PC-3 (cell line): ENCODE measurements around the gene NFKB1.

ENCODE experiments used
- EZH2 ChIP-seq: fragments of 300-600 bp; sonication (generic); IDR thresholded peaks from one replicate; pipeline ENCODE4 v1.6.1; 2017; ENCODE audit warnings: antibody characterized with exemption, mild to moderate bottlenecking, low read length; ENCODE audit not compliant: unreplicated experiment
- EZH2phosphoT487 ChIP-seq: fragments of 300-600 bp; sonication (generic); IDR thresholded peaks from 2 replicates; pipeline ENCODE4 v1.6.1; 2018; ENCODE audit warnings: mild to moderate bottlenecking, antibody characterized with exemption, low read length, borderline replicate concordance
- TF ChIP-seq, protein P1 (sequence below): fragments of 300-600 bp; sonication (generic); conservative IDR thresholded peaks from 2 replicates; pipeline ENCODE4 v1.5.1; 2017; ENCODE audit warnings: antibody characterized with exemption, low read depth, mild to moderate bottlenecking, low read length

DNA sequence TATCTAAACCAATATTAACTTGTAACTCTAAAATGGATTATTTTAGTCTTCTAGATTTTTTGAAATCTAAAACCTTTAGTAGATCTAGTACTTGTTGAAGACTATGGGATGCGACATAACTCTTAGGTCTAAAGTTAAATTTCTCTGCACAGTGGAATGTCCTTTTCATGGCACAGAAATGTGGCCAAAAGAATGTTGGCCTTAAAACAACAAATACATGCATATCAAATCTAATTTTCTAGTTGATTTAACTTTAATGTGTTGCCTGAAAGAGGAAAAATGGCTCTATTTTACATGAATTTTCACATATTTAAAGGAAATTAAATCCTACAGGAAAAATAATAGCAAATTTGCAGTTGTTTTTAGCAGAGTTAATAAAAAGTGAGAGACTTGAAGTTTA is 30.3 kb downstream of the NFKB1 start:
- TF ChIP-seq, protein P1, sequence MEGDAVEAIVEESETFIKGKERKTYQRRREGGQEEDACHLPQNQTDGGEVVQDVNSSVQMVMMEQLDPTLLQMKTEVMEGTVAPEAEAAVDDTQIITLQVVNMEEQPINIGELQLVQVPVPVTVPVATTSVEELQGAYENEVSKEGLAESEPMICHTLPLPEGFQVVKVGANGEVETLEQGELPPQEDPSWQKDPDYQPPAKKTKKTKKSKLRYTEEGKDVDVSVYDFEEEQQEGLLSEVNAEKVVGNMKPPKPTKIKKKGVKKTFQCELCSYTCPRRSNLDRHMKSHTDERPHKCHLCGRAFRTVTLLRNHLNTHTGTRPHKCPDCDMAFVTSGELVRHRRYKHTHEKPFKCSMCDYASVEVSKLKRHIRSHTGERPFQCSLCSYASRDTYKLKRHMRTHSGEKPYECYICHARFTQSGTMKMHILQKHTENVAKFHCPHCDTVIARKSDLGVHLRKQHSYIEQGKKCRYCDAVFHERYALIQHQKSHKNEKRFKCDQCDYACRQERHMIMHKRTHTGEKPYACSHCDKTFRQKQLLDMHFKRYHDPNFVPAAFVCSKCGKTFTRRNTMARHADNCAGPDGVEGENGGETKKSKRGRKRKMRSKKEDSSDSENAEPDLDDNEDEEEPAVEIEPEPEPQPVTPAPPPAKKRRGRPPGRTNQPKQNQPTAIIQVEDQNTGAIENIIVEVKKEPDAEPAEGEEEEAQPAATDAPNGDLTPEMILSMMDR, result no peak
- TF ChIP-seq EZH2 (no peak), EZH2phosphoT487 (no peak)
